ENCODE measurements around the gene PAH. TPM values are rescaled to one million over a fixed set of nuclear protein-coding genes. Genes with fewer than 3 reads are reported as not detected.

PAH gene
- total and polyA plus RNA-seq, 10 of the 15 experiments (the other 5 are each of a cell fraction or from before 2014, with no cell fraction given) = 0.20 to 4.8 (median 0.55) TPM; not detected in 1

GRCh38 chr12:102957339-102958050 lies 40.5 kb upstream of the PAH start, which contains the start of gene ASCL1:
ASCL1 (plus strand) TSS chr12:102957674; CDS start chr12:102958245, 571 bp downstream.
- H3K79me2 ChIP-seq (ENCODE audit: control insufficient read depth, insufficient read depth, low read length) = no peaks in the 10 kb centered on the region
- no TSS peak for BruUV-seq (replicated peaks)
- intact Hi-C loops (cut with micrococcal nuclease; ENCODE audit: unreplicated experiment) = loop anchor here (2.0 to 5.0 kb wide), 3 partner anchors 157 to 485 kb away; no protein-coding TSS in a partner anchor
- RAD21 ChIA-PET (ENCODE audit: unreplicated experiment) = interaction anchor here (0.8 to 5.6 kb wide), 6 partner anchors 35 to 224 kb away, joined by 3 to 54 read pairs (median 5); no protein-coding TSS in a partner anchor
- H3K4me2 ChIP-seq (ENCODE audit: control insufficient read depth, insufficient read depth) = peak within 1 kb of the TSS; percentile 93
- peaks cover 0 to 24% of the 10 kb centered on the region in 2 experiments; a peak in 2 of 4 replicates for H3K27me3 ChIP-seq (replicated peaks in 1 of 2; ENCODE audit: control insufficient read depth in 2 of 2, insufficient read depth in 2 of 2, low read length in 1 of 2)
- H4K20me1 ChIP-seq (ENCODE audit: control insufficient read depth, insufficient read depth) = no peaks in the 10 kb centered on the region
- FAIRE-seq (peak; percentile 59), DNase-seq (ENCODE audit: low read depth, low spot score) (no peak), ATAC-seq (peak; percentile 42)
- no peaks in the 10 kb centered on the region for H3K36me3 ChIP-seq (ENCODE audit: control insufficient read depth in 2 of 2, insufficient read depth in 2 of 2, low read length in 1 of 2)
- in situ Hi-C loops (cut with MboI) = no loop called here
- SMC1A ChIA-PET (ENCODE audit: uncharacterized antibody, unreplicated experiment) = interaction anchor here (1.0 to 2.3 kb wide), 4 partner anchors 18 to 148 kb away, joined by 3 to 9 read pairs (median 4); no protein-coding TSS in a partner anchor
- no peaks in the 10 kb centered on the region; the same call in 2 of the 3 replicates for H3K9me3 ChIP-seq (replicated peaks; ENCODE audit: control insufficient read depth, insufficient read depth, low read length)
- peak within 1 kb of the TSS; percentile 76 for H2AFZ ChIP-seq (ENCODE audit: control insufficient read depth, low read depth, low read length)
- peaks cover 8% of the 10 kb centered on the region for H3K4me1 ChIP-seq (ENCODE audit: control insufficient read depth, insufficient read depth, low read length)
- CTCF ChIA-PET = interaction anchor here (0.6 to 1.2 kb wide), 3 partner anchors 74 to 187 kb away, joined by 3 to 4 read pairs (median 3); no protein-coding TSS in a partner anchor
- H3K27ac ChIP-seq (ENCODE audit: control insufficient read depth, insufficient read depth) = no peak within 1 kb of the TSS
- no peak within 1 kb of the TSS; the same call in 1 of the 2 replicates for H3K9ac ChIP-seq (ENCODE audit: control insufficient read depth, insufficient read depth, low read length)
- 5% methylated on average over 30 of the region's 52 CpGs for WGBS (ENCODE audit: insufficient coverage, insufficient replicate concordance, low lambda C conversion rate, missing lambda C conversion rate)
- peak within 1 kb of the TSS; percentile 81 for H3K4me3 ChIP-seq
- POLR2A ChIA-PET = interaction anchor here (0.6 to 1.3 kb wide), 2 partner anchors 17 to 19 kb away, joined by 3 read pairs; no protein-coding TSS in a partner anchor
- TF ChIP-seq MLLT1 (IDR thresholded peaks at IDR 0.05) = peak; percentile 94
- TF ChIP-seq NR2F1 (conservative IDR thresholded peaks at IDR 0.05) = no peak
- no peak for TF ChIP-seq E4F1 (IDR thresholded peaks at IDR 0.05; ENCODE audit: borderline replicate concordance, partially characterized antibody)
- TF ChIP-seq TBL1XR1 (IDR thresholded peaks at IDR 0.05; ENCODE audit: low read depth, low read length) = no peak
- no peak for TF ChIP-seq CEBPB (IDR thresholded peaks at IDR 0.05; ENCODE audit: borderline replicate concordance in 1 of 2, low read depth in 2 of 2, low read length in 2 of 2)
- TF ChIP-seq ATF7 (IDR thresholded peaks at IDR 0.05; ENCODE audit: low read depth) = peak; percentile 30; the same call in 1 of the 2 replicates
- TF ChIP-seq RUNX3 (IDR thresholded peaks at IDR 0.05; ENCODE audit: low read length) = no peak
- peak; percentile 42; the same call in 1 of the 2 replicates for TF ChIP-seq MXI1 (IDR thresholded peaks at IDR 0.05; ENCODE audit: low read depth, low read length)
- no peak for TF ChIP-seq CHD1 (IDR thresholded peaks at IDR 0.05; ENCODE audit: low read depth, low read length)
- no peak for TF ChIP-seq EZH2 (IDR thresholded peaks at IDR 0.05; ENCODE audit: borderline replicate concordance, control insufficient read depth, low read depth, low read length)
- no peak for TF ChIP-seq MEF2A (IDR thresholded peaks at IDR 0.05; ENCODE audit: insufficient read depth, low read depth, low read length)
- no peak for TF ChIP-seq WRNIP1 (IDR thresholded peaks at IDR 0.05; ENCODE audit: borderline replicate concordance, low read depth, low read length)
- no peak for TF ChIP-seq ZBTB11 (CRISPR knock-in tag; IDR thresholded peaks at IDR 0.05)

All from GM12878 (cell line).